ENCODE data around the gene TNFRSF12A. TPM values are rescaled to one million over a fixed set of nuclear protein-coding genes. Genes with fewer than 3 reads are reported as not detected.
A peak's percentile ranks its signal among the peaks of the same experiment; 100 is the strongest.

The TNFRSF12A gene
- total and polyA plus RNA-seq, 9 of the 15 experiments (the other 6 are each of a cell fraction or from before 2014, with no cell fraction given) = 0.41 to 61.8 (median 26.5) TPM

- TF ChIP-seq, protein P1, sequence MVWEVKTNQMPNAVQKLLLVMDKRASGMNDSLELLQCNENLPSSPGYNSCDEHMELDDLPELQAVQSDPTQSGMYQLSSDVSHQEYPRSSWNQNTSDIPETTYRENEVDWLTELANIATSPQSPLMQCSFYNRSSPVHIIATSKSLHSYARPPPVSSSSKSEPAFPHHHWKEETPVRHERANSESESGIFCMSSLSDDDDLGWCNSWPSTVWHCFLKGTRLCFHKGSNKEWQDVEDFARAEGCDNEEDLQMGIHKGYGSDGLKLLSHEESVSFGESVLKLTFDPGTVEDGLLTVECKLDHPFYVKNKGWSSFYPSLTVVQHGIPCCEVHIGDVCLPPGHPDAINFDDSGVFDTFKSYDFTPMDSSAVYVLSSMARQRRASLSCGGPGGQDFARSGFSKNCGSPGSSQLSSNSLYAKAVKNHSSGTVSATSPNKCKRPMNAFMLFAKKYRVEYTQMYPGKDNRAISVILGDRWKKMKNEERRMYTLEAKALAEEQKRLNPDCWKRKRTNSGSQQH (CRISPR knock-in tag; IDR thresholded peaks at IDR 0.05) = peak; percentile 90; the same call in 1 of the 2 replicates
- TF ChIP-seq ZBTB2 (IDR thresholded peaks at IDR 0.05) (no peak), NCOR1 (IDR thresholded peaks at IDR 0.05) (peak; percentile 18; the same call in 1 of the 2 replicates), MLLT1 (IDR thresholded peaks at IDR 0.05) (peak in 1 of 2 experiments; percentile 60; a peak in 1 of 4 replicates), NR4A1 (CRISPR knock-in tag; IDR thresholded peaks at IDR 0.05) (no peak), NR4A1 (tag; IDR thresholded peaks at IDR 0.05) (no peak), GTF2B (IDR thresholded peaks at IDR 0.05; ENCODE audit: extremely low read depth, insufficient read length) (no peak), EHMT2 (IDR thresholded peaks at IDR 0.05) (0 out of 2 replicates have a peak, but pooled peaks have one; percentile 28), ZNF316 (IDR thresholded peaks at IDR 0.05) (no peak), ZNF239 (CRISPR knock-in tag; IDR thresholded peaks at IDR 0.05) (no peak), HNRNPL (IDR thresholded peaks at IDR 0.05; ENCODE audit: low read depth, low read length) (no peak), FOXP4 (CRISPR knock-in tag; IDR thresholded peaks at IDR 0.05; ENCODE audit: borderline replicate concordance) (no peak)
- TF ChIP-seq, protein P2, sequence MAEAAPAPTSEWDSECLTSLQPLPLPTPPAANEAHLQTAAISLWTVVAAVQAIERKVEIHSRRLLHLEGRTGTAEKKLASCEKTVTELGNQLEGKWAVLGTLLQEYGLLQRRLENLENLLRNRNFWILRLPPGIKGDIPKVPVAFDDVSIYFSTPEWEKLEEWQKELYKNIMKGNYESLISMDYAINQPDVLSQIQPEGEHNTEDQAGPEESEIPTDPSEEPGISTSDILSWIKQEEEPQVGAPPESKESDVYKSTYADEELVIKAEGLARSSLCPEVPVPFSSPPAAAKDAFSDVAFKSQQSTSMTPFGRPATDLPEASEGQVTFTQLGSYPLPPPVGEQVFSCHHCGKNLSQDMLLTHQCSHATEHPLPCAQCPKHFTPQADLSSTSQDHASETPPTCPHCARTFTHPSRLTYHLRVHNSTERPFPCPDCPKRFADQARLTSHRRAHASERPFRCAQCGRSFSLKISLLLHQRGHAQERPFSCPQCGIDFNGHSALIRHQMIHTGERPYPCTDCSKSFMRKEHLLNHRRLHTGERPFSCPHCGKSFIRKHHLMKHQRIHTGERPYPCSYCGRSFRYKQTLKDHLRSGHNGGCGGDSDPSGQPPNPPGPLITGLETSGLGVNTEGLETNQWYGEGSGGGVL (CRISPR knock-in tag; IDR thresholded peaks at IDR 0.05) = no peak
Measured at GRCh38 chr16:2982402-2982801, 37.8 kb upstream of the TNFRSF12A start (continued).

Measured in K562 (cell line).